ENCODE measurements around the gene ECI2.

DNA sequence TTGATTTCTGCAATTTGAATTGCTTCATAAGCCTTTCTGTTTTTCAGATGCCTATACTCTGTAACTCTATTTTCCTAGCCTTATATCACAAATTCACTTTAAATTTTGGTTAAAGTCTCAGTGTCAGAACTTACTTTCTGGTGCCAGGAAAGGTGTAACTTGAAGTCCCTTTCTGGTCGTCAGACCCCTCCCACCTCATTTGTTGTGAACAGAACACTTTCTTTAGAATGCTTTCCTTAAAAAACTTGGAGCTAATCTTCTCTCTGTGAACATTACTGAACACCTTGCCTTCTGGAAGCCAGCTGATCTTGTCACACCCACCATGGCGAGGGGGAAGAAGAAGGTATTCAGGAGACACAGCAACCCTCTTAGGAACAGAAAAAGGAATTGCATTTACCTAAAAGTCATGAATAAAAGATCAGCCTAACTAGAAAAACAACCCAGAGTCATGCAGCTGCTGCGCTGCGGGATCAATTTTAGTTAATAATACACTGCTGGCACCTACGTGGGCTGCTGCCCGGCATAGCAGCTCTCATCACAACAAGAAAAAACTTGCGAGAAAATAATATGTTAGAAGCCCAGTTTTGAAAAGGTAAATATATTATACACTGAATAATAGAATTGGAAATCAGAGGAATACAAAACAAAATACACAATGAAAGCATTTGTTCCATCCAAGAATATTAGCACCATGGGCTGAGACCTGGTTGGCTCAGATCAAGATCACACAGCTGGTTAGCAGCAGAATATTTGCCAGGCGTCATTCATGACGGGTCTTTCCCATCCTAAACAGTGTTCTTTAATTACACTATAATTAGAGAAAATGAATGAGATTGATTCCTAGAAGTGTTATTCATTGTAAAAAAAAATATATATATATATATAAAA is 50.7 kb downstream of the ECI2 start:
- TF ChIP-seq CTCF (IDR thresholded peaks at IDR 0.05) (no peak), POLR2A (IDR thresholded peaks at IDR 0.05) (no peak), POLR2AphosphoS5 (IDR thresholded peaks at IDR 0.05) (no peak)

Data from breast epithelium (tissue), 3 donors.